GM13977 (cell line): ENCODE measurements around the gene ARF1.

Source experiments
- DNase-seq: peaks from one replicate; pipeline ENCODE4 v3.0.0; 2012; ENCODE audit warnings: low spot score
- CTCF ChIP-seq: IDR thresholded peaks from 2 replicates; pipeline ENCODE4 v1.5.1; 2012; ENCODE audit warnings: mild to moderate bottlenecking, control low read depth; ENCODE audit not compliant: insufficient read depth; ENCODE audit errors: extremely low read depth, missing control alignments
- in situ Hi-C: fragments of 300-500 bp; cut with MboI; formaldehyde crosslinking; loops from one replicate; pipeline ENCODE4 v1.12.0; 2022; ENCODE audit warnings: low sequenced_read_pairs, low pct_unique_long_range_greater_than_20kb, mixed read lengths, inconsistent platforms; ENCODE audit not compliant: unreplicated experiment

The ARF1 gene

GRCh38 chr1:228087771-228088251, 5.3 kb downstream of the ARF1 start:
- no peak for TF ChIP-seq CTCF
- no peak for DNase-seq
- in situ Hi-C loops = no loop called here

DNA sequence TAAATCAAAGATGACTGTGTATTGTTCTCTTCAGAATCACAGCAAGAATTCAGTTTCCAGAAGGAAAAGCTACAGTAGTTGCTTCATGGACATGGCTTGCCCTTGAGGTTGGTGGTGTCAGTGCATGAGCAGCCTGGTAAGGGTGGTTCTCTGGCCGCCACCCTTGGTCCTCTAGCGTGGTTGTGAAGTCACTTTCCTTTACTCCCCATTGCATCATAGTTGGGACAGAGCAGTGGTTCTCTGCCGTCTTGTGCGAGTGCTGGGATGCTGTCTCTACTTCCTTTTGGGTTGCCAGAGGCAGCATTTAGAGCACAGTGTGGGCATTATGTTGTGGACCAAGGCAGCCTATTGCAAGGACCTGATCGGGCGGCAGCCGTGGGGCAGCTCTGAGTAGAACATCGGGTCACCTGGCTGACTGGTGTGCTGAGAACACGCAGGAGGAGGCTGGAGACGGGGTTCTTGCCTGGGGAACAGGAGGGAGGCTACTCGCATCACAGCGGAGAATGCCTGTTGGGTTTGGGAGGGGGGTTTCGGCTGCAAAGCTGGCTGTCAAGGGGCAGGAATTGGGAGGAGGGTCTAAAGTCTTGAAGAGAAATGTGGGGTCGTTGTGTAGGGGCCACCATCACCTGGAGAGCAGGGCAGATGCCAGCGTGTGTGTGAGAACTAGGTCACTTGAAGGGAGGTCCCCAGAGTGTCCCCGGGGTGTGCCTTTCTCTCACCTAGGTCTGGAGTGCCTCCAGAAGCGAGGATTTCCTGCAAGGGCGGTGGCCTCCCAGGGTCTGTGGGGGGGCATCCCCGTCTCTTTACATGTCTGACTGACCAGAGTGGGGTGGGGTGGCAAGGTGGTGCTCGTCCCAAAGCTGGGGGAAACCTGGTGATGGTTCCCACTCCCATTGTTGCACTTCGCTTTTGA, 6.3 kb downstream of the ARF1 start:
- in situ Hi-C loops = no loop called here
- DNase-seq = no peak
- TF ChIP-seq CTCF = no peak

- DNase-seq = no peak
- in situ Hi-C loops = no loop called here
- no peak for TF ChIP-seq CTCF
These were observed 7.2 kb downstream of the ARF1 start for GRCh38 chr1:228089519-228090380.

GRCh38 chr1:228090613-228091081, 8.1 kb downstream of the ARF1 start:
- in situ Hi-C loops = no loop called here
- no peak for DNase-seq
- no peak for TF ChIP-seq CTCF

DNA sequence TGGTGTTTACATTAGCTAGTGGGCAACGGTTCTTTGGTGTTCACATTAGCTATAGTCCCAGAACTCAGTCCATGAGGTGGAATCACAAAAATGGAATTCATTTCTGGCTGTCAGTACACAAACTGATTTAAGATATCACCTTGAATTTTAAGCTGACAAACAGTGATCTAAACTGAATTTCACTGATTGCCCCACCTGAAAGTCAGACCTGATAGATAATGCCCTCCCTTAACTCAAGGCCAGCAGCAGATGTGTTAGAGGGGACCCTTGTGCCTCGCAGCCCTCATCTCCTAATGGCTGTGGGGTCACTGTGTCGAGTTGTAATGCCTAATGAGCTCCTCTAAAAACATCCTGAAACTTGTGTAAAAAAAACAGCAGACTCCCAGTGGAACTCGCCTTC, 8.6 kb downstream of the ARF1 start:
- no peak for TF ChIP-seq CTCF
- in situ Hi-C loops = no loop called here
- no peak for DNase-seq

DNA sequence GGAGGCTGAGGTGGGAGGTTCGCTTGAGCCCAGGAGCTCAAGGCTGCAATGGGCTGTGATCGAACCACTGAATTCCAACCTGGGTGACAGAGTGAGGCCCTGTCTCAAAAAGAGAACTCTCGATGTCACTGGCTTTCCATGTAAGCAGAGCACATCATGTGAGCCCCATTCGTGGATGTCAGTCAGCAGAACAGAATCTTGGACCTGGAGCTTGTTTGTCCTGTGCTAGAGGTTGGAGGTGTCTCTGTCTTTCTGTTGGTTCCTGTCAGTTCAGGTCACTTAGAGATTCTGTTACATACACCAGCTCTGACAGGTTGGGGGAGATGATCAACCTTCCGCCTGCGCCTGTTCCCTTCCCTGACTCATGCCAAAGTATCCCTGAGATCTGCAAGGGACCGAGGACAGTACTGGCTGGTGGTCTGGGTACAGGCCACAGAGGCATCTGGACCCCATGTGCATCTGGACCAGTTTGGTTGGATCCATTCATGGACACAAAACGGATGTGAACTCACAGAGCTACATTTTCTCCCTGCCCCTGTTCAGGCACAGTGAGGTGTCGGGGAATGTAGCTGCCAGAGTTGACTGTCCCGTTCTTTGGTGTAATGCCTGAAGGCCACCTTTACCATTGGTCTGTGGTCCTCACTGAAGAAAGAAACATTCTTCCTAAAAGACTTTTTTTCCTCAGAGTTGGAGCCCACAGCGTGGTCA, 10.0 kb downstream of the ARF1 start:
- TF ChIP-seq CTCF = no peak
- DNase-seq = no peak
- in situ Hi-C loops = no loop called here
